Stimulated activated CD4-positive, alpha-beta T cell treated with anti-CD3 and anti-CD28 coated beads, Interleukin-12 subunit alpha, Interleukin-12 subunit beta, amount 100 ng/mL, for 24 hours (primary cell): ENCODE results near the gene ABCA7.
A peak's percentile ranks its signal among the peaks of the same experiment; 100 is the strongest.

ENCODE experiments used
- DNase-seq, 2 experiments: peaks; one replicate each; pipeline ENCODE4 v3.0.0-alpha.2; 2020; ENCODE audit warnings: low read depth in 2 of 2

ABCA7 gene

DNA sequence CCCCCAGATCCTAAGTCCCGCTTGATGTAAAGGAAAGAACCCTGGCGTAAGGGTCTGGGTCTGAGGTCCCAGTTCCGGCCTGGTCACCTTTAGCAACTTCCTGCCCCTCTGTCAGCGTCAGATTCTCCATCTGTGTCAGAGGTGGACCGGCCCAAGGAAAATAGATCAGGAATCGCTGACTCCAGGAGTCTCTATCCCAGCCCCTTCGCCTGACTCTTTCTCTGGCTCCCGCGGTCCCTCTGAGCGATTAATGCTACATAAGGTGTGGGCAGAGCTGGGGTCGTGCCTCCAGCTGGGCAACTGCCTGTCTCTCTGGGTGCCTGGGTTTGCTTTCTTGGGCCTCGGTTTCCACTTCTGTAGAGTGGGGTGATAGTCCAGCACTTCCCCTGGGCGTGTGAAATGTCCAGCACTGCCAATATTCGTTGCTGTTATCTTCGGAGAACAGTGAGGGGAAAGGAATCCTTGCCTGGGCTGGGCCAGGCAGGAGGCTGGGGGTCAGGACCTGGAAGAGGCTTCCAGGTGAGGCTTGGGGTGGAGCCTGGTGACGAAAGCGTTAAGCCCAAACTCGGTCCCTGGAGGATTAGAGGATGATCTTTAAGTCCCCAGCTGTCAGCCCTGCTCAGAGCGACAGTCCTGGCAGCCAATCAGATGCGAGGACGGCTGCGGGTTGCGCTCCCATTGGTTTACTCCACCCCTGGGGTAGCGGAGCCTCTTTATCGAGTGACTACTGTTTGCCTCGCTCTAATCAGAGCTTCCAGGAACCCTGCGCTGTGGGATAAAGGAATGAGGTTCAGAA, 767 bp downstream of the ABCA7 start:
- peak; percentile 79 to 89 for DNase-seq

DNA sequence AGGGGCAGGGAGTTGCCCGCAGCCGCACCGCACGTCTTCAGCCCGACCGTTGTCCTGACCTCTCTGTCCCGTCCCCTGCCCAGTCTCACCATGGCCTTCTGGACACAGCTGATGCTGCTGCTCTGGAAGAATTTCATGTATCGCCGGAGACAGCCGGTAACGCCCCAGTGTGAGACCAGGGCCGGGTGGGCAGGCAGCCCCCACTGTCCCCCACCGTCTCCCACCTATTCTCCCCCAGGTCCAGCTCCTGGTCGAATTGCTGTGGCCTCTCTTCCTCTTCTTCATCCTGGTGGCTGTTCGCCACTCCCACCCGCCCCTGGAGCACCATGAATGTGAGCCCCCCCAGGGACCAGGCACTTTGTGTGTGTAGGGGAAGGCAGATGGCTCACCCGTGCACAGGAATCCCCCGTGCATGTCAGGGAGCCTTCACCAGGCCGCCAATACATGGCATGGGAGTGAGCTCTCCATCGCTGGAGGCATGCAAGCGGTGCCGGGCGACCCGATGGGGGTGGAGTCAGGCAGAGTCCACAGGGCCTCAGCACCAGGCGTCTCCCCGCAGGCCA, 1.4 kb downstream of the ABCA7 start:
- DNase-seq: no peak

DNA sequence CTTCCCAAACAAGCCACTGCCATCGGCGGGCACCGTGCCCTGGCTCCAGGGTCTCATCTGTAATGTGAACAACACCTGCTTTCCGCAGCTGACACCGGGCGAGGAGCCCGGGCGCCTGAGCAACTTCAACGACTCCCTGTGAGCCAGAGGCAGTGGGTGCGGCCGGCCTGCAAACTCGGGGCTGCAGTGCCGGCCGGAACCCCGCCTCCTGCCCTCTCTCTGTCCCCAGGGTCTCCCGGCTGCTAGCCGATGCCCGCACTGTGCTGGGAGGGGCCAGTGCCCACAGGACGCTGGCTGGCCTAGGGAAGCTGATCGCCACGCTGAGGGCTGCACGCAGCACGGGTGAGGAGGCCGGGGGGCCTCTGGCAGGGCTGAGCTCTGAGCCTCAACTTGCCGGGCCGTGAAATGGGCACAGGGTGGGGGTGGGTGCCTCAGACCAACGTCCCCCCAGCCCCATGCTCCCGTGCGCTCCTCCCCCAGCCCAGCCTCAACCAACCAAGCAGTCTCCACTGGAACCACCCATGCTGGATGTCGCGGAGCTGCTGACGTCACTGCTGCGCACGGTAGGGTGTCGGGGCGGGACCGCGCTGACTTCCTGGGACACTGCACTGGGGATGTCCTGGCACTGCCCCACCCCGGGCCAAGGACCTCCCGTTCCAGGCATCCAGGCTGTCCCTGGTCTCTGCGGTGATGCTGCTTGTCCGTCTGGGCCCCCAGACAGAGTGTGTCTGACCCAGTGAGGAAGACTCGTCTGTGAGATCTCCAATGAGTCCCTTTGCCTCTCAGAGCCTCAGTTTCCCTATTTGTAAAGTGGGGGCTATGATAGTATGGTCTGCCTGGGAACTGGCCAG, 2.2 kb downstream of the ABCA7 start:
- no peak for DNase-seq

DNA sequence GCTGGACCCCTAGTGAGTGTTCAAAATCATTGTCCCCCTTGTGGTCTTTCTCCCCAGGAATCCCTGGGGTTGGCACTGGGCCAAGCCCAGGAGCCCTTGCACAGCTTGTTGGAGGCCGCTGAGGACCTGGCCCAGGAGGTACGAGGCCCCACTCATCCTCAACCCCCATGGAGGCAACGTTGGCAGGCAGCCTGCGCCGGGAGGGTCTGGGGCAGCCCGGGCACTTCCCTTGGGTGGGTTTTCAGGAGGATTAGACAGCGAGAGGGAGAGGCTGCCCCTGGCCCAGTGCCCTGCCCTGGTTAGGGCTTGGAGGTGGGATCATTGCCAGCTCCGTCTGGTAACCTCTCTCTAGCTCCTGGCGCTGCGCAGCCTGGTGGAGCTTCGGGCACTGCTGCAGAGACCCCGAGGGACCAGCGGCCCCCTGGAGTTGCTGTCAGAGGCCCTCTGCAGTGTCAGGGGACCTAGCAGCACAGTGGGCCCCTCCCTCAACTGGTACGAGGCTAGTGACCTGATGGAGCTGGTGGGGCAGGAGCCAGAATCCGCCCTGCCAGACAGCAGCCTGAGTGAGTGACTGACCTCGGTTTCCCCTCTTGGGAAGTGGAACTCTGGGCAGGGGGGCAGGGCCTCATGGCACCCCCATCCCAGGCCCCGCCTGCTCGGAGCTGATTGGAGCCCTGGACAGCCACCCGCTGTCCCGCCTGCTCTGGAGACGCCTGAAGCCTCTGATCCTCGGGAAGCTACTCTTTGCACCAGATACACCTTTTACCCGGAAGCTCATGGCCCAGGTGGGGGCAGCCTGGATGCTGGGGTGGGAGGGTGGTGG, 3.0 kb downstream of the ABCA7 start:
- DNase-seq: no peak

DNA sequence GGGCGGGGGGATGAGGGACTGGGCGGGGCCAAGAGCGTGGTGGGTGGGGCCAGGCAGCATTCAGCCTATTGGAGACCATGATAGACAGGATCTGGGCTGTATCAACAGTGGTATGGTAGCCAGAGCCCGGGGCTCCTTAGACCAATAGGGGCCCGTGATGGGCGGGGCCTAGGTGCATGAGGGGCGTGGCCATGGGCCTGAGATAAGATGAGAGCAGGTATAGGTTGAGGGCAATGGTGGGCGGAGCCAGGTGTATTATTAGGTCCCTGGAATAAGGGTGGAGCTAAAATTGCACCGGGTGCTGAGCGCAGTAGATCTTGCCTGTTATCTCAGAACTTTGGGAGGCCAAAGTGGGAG, 5.3 kb downstream of the ABCA7 start:
- peak in 1 of 2 experiments; percentile 63 for DNase-seq

DNA sequence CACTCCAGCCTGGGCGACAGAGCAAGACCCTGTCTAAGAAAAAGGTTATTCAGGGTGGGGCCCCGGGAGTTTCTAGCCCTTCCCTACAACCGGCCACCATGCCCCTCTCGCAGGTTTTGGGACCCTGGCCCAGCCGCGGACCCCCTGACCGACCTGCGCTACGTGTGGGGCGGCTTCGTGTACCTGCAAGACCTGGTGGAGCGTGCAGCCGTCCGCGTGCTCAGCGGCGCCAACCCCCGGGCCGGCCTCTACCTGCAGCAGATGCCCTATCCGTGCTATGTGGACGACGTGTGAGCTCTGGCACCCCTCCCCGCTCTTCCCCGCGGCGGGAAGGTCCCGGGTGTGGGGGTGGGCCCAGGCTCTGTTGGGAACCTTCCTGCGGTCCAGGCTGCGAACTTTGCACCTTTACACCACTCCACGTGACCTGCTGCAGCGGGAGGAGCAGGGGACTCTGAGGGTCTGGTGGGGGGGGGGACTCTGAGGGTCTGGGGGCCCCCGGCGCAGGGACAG, 6.3 kb downstream of the ABCA7 start:
- DNase-seq: no peak

DNA sequence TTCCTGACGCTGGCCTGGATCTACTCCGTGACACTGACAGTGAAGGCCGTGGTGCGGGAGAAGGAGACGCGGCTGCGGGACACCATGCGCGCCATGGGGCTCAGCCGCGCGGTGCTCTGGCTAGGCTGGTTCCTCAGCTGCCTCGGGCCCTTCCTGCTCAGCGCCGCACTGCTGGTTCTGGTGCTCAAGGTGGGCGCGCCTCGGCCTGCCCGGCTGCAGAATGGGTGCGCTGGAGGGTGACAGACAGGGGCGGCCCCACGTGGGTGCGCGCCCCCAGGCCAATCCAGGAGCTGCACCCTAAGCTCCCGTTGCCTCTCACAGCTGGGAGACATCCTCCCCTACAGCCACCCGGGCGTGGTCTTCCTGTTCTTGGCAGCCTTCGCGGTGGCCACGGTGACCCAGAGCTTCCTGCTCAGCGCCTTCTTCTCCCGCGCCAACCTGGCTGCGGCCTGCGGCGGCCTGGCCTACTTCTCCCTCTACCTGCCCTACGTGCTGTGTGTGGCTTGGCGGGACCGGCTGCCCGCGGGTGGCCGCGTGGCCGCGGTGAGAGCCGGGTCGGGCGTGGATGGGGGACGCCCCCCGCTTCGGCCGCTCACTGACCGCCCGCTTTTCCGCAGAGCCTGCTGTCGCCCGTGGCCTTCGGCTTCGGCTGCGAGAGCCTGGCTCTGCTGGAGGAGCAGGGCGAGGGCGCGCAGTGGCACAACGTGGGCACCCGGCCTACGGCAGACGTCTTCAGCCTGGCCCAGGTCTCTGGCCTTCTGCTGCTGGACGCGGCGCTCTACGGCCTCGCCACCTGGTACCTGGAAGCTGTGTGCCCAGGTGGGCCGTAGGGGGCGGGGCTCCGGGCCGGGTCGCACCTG, 7.2 kb downstream of the ABCA7 start:
- DNase-seq: no peak

DNA sequence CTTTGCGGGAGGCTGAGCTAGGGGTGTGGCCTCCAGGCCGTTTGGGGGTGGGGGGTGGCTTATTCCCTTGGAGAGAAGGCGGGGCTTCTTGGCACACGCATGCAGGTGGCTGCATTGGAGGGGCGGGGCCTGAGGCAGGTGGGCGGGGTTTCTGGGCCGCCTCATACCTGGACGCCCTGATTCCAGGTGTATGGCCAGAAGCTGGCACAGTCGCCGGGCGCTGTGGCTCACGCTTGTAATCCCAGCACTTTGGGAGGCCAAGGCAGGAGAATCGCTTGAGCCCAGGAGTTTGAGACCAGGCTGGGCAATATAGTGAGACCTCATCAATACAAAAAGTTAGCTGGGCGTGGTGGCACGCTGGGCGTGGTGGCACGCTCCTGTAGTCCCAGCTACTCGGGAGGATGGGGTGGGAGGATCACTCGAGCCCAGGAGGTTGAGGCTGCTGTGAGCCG, 7.8 kb downstream of the ABCA7 start:
- no peak for DNase-seq

DNA sequence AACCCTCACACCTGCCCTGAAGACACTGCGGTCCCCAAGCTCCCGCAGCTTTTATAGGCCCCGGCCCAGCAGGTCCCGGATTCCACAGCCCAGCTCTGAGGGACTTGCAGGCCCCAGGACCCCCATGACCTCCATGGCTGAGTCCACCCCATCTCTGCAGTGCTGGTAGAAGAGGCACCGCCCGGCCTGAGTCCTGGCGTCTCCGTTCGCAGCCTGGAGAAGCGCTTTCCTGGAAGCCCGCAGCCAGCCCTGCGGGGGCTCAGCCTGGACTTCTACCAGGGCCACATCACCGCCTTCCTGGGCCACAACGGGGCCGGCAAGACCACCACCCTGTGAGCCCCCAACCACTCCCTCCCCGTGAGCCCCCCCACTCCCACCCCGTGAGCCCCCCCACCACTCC, 9.2 kb downstream of the ABCA7 start:
- DNase-seq: no peak

DNA sequence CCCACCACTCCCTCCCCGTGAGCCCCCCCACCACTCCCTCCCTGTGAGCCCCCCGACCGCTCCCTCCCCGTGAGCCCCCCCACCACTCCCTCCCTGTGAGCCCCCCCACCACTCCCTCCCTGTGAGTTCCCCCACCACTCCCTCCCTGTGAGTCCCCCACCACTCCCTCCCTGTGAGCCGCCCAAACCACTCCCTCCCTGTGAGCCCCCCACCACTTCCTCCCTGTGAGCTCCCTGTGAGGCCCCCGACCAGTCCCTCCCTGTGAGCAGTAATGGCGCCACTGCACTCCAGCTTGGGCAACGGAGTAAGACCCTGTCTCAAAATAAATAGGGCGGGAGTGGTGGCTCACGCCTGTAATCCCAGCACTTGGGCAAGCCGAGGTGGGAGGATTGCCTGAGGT, 9.9 kb downstream of the ABCA7 start:
- no peak for DNase-seq

DNA sequence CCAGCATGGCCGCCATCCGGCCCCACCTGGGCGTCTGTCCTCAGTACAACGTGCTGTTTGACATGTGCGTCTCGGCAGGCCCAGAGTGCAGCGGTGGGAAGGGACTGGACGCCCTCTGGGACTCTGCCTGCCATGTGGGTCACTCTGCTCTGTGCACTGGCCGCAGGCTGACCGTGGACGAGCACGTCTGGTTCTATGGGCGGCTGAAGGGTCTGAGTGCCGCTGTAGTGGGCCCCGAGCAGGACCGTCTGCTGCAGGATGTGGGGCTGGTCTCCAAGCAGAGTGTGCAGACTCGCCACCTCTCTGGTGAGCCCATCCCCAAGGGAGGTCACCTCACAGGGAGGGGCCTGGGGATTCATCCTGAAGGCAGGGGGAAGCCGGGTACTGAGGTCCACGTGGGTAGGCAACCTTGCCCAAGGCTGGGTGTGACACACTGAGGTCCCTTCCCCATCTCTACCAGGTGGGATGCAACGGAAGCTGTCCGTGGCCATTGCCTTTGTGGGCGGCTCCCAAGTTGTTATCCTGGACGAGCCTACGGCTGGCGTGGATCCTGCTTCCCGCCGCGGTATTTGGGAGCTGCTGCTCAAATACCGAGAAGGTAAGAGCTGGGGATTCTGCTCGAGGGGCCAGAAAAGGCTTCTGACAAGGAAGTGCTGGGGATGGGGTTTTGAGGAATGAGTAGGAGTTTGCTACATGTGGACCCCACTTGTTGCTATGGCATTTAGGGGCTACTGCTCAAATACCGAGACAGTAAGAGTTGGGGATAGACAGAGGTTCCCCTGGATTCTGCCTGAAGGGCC, 11.3 kb downstream of the ABCA7 start:
- no peak for DNase-seq

DNA sequence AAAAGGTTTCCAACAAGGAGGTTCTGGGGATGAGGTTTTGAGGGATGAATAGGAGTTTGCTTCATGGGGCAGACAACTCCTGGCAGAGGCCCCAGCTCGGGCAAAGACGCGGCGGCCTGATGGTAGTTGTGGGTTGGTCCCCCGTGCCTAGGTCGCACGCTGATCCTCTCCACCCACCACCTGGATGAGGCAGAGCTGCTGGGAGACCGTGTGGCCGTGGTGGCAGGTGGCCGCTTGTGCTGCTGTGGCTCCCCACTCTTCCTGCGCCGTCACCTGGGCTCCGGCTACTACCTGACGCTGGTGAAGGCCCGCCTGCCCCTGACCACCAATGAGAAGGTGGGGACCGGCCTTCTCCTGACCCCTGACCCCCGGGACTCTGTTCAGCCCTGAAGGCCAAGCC, 11.9 kb downstream of the ABCA7 start:
- no peak for DNase-seq

DNA sequence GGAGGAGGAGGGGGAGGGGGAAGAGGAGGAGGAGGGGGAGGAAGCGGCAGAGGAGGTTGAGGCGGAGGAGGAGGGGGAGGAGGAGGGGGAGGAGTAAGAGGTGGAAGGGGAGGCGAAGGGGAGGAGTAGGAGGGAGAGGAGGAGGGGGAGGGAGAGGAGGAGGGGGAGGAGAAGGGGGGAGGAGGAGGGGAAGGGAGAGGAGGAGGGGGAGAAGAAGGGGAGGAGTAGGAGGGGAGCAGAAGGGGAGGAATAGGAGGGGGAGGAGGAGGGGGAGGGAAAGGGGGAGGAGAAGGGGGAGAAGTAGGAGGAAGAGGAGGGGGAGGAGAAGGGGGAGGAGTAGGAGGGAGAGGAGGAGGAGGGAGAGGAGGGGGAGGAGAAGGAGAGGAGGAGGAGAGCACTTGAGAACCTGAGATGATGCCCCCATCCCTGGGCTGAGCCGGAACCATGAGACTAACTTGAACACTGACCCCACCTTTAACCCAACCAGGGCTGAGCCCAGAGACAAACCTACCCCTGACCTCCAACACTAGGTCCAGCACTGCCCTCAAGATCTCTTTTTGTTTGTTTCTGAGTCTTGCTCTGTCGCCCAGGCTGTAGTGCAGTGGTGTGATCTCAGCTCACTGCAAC, 12.6 kb downstream of the ABCA7 start:
- no peak for DNase-seq

DNA sequence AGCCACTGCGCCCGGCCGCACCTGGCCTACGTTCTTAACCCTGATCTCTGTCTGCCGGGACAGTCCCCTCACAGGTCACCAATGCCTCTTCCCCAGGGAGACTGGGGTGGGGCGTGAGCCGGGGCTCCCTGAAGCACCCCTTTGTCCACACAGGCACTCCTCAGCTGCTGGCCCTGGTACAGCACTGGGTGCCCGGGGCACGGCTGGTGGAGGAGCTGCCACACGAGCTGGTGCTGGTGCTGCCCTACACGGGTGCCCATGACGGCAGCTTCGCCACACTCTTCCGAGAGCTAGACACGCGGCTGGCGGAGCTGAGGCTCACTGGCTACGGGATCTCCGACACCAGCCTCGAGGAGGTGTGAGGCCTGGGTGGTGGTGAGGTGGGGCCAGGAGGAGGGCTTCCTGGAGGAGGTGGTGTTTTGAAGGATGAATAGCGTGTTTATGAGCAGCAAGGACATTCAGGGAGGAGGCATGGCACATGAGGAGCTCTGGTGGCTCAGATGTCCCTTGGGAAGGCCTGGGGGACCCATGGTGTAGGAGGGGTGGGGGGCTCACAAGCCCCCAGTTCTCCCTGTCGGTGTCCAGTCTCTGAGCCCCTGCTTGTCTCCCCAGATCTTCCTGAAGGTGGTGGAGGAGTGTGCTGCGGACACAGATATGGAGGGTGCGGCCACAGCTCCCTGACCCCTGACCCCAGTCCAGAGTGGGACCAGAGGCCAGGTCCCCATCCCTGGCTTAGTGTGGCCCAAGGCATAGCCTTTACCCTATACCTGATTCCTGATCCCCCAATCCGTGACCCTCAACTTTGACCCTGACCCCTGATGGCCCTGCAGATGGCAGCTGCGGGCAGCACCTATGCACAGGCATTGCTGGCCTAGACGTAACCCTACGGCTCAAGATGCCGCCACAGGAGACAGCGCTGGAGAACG, 13.5 kb downstream of the ABCA7 start:
- DNase-seq: no peak

DNA sequence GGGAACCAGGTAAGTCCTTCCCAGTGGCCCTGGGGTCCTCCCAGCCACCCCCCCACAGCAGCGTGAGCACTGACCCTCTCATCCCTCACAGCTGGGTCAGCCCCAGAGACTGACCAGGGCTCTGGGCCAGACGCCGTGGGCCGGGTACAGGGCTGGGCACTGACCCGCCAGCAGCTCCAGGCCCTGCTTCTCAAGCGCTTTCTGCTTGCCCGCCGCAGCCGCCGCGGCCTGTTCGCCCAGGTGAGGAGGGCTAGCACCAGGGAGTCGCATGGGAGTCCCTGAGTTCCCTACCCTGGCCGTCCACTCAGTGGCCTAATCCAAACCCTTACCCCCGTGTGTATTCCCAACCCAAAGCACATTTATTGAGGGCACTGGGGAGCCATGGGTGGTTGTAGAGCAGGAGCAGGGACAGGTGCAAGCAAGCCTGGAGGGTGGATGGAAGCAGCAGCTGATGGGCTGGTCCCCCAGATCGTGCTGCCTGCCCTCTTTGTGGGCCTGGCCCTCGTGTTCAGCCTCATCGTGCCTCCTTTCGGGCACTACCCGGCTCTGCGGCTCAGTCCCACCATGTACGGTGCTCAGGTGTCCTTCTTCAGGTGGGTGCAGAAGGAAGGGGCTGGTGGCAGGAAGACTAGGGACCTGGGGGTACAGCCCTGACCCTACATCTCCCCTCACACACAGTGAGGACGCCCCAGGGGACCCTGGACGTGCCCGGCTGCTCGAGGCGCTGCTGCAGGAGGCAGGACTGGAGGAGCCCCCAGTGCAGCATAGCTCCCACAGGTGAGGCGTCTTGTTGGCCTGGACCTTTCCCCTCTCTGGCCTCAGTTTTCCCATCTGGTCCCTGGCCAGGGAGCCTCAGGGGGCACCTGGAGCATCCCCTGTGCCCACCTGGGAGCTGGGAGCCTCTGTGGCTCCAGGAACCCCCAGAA, 14.5 kb downstream of the ABCA7 start:
- no peak for DNase-seq

DNA sequence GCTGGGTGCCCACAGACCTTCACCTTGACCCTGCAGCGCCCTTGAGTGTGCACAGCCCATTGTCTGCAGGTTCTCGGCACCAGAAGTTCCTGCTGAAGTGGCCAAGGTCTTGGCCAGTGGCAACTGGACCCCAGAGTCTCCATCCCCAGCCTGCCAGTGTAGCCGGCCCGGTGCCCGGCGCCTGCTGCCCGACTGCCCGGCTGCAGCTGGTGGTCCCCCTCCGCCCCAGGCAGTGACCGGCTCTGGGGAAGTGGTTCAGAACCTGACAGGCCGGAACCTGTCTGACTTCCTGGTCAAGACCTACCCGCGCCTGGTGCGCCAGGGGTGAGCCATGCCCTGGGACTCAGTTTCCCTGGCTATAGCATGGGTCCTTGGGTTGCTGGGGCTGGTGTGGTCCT, 15.1 kb downstream of the ABCA7 start:
- no peak for DNase-seq
